Gastrocnemius medialis (tissue), 4 donors: ENCODE measurements around the gene CRP.

Source experiments
- POLR2A ChIP-seq, 2 donors: fragments of 450-650 bp; IDR thresholded peaks; one replicate each; pipeline ENCODE4 v1.6.1; 2017; ENCODE audit warnings: antibody characterized with exemption in 2 of 2, mild to moderate bottlenecking in 2 of 2, moderate library complexity in 2 of 2
- TF ChIP-seq, protein P1 (sequence below), 5 experiments: fragments of 450-650 bp in 3 of 5; fragments of 200-600 bp in 2 of 5; sonication (generic) in 2 of 5; IDR thresholded peaks in 4 of 5; conservative IDR thresholded peaks in 1 of 5; 1 replicate in 4 of 5; 2 replicates in 1 of 5; pipeline ENCODE4 v1.5.1; 2016 to 2019; ENCODE audit warnings: antibody characterized with exemption in 5 of 5, mild to moderate bottlenecking in 3 of 5, moderate library complexity in 3 of 5

DNA sequence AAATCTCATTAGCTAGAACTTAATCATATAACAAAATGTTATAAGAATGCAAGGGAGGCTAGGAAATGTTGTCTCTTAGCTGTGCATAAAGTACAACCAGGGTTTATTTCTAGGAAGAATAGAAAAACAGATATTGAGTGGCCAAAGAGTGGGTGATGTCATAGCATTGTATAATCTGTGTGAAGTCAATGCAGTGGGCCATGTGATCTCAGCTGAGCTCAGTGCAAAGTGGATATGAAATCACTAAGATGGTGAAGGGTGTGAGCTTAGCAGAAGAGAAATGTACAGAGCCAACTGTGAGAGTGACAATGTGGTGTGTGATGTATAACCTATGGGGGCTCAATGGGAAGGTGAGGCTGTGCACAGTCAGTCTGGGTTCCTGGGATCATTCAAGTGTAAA lies 36.6 kb upstream of the CRP start:
- no peak for TF ChIP-seq POLR2A (IDR thresholded peaks at IDR 0.05)
- TF ChIP-seq, protein P1, sequence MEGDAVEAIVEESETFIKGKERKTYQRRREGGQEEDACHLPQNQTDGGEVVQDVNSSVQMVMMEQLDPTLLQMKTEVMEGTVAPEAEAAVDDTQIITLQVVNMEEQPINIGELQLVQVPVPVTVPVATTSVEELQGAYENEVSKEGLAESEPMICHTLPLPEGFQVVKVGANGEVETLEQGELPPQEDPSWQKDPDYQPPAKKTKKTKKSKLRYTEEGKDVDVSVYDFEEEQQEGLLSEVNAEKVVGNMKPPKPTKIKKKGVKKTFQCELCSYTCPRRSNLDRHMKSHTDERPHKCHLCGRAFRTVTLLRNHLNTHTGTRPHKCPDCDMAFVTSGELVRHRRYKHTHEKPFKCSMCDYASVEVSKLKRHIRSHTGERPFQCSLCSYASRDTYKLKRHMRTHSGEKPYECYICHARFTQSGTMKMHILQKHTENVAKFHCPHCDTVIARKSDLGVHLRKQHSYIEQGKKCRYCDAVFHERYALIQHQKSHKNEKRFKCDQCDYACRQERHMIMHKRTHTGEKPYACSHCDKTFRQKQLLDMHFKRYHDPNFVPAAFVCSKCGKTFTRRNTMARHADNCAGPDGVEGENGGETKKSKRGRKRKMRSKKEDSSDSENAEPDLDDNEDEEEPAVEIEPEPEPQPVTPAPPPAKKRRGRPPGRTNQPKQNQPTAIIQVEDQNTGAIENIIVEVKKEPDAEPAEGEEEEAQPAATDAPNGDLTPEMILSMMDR (IDR thresholded peaks at IDR 0.05 in 4 of 5, conservative IDR thresholded peaks at IDR 0.05 in 1 of 5): no peak
